Loucy (cell line): ENCODE results near the gene DDX4.
"Not testable (repeated sequence)": the region's sequence is repeated elsewhere in the genome, so short reads cannot be mapped to it uniquely, and the experiment has no call there.

ENCODE experiments used
- H2AFZ ChIP-seq: fragments of 200-600 bp; sonication (generic); 2 replicates; pipeline ENCODE4 v1.6.0; 2016; ENCODE audit warnings: antibody characterized with exemption, mild to moderate bottlenecking, low read length, moderate library complexity
- H3F3A ChIP-seq: fragments of 200-600 bp; 2 replicates; pipeline ENCODE4 v1.6.0; 2016; ENCODE audit warnings: antibody characterized with exemption, low read depth, mild to moderate bottlenecking
- H3K27me3 ChIP-seq: fragments of 200-600 bp; sonication (generic); 2 replicates; pipeline ENCODE4 v1.6.1; 2014; ENCODE audit warnings: low read length, mild to moderate bottlenecking; ENCODE audit not compliant: insufficient read depth, poor library complexity, severe bottlenecking
- H3K36me3 ChIP-seq: fragments of 200-600 bp; sonication (generic); 2 replicates; pipeline ENCODE4 v1.6.1; 2016; ENCODE audit warnings: low read length; ENCODE audit not compliant: insufficient read depth
- H3K4me1 ChIP-seq: fragments of 200-600 bp; sonication (generic); 2 replicates; pipeline ENCODE4 v1.5.1; 2014; ENCODE audit warnings: low read length, mild to moderate bottlenecking; ENCODE audit not compliant: insufficient read depth, poor library complexity, severe bottlenecking
- H3K4me2 ChIP-seq: fragments of 200-600 bp; sonication (generic); 2 replicates; pipeline ENCODE4 v1.6.0; 2014; ENCODE audit warnings: antibody characterized with exemption, low read length, low read depth, mild to moderate bottlenecking; ENCODE audit not compliant: poor library complexity, severe bottlenecking
- H3K4me3 ChIP-seq: fragments of 200-600 bp; sonication (generic); 2 replicates; pipeline ENCODE4 v1.5.1; 2014; ENCODE audit warnings: low read length, mild to moderate bottlenecking, mixed read lengths; ENCODE audit not compliant: poor library complexity, severe bottlenecking
- H3K79me2 ChIP-seq: fragments of 200-600 bp; sonication (generic); 2 replicates; pipeline ENCODE4 v1.6.1; 2014; ENCODE audit warnings: low read length; ENCODE audit not compliant: insufficient read depth
- H3K9ac ChIP-seq: fragments of 200-600 bp; sonication (generic); 2 replicates; pipeline ENCODE4 v1.6.0; 2014; ENCODE audit warnings: mild to moderate bottlenecking, low read depth, low read length, moderate library complexity; ENCODE audit not compliant: poor library complexity, severe bottlenecking
- H3K9me2 ChIP-seq: fragments of 200-600 bp; sonication (generic); replicated peaks from 2 replicates; pipeline ENCODE4 v1.6.1; 2016; ENCODE audit warnings: low read depth, low read length, mixed read lengths
- H3K9me3 ChIP-seq: fragments of 200-600 bp; sonication (generic); 2 replicates; pipeline ENCODE4 v1.6.1; 2014; ENCODE audit warnings: mild to moderate bottlenecking, antibody characterized with exemption, low read length, low read depth; ENCODE audit not compliant: insufficient read depth
- H4K20me1 ChIP-seq: fragments of 200-600 bp; sonication (generic); 2 replicates; pipeline ENCODE4 v1.6.0; 2014; ENCODE audit warnings: antibody characterized with exemption, low read length, mild to moderate bottlenecking; ENCODE audit not compliant: insufficient read depth, poor library complexity, severe bottlenecking
- CTCF ChIP-seq: fragments of 200-600 bp; sonication (generic); conservative IDR thresholded peaks from 2 replicates; pipeline ENCODE4 v1.5.1; 2014; ENCODE audit warnings: mild to moderate bottlenecking, antibody characterized with exemption, low read length
- EZH2phosphoT487 ChIP-seq: fragments of 200-600 bp; IDR thresholded peaks from 2 replicates; pipeline ENCODE4 v1.6.1; 2018; ENCODE audit warnings: antibody characterized with exemption, mild to moderate bottlenecking, moderate library complexity, borderline replicate concordance

DDX4 gene

GRCh38 chr5:55692509-55692908, 45.4 kb upstream of the DDX4 start:
- Histone ChIP-seq H3K9me3 (no peaks in the 10 kb centered on the region), H3K27me3 (no peaks in the 10 kb centered on the region), H2AFZ (no peak overlapping the region), H4K20me1 (no peaks in the 10 kb centered on the region), H3K36me3 (0 out of 2 replicates have a peak, but pooled peaks cover 3% of the 10 kb centered on the region), H3K4me3 (no peak overlapping the region), H3F3A (no peaks in the 10 kb centered on the region), H3K4me1 (no peaks in the 10 kb centered on the region), H3K9ac (no peak overlapping the region), H3K79me2 (no peaks in the 10 kb centered on the region), H3K9me2 (no peaks in the 10 kb centered on the region), H3K4me2 (no peak overlapping the region)
- TF ChIP-seq CTCF (no peak), EZH2phosphoT487 (no peak)

GRCh38 chr5:55694152-55694830, 43.6 kb upstream of the DDX4 start:
- Histone ChIP-seq H3K27me3 (no peaks in the 10 kb centered on the region), H2AFZ (no peak overlapping the region), H3K79me2 (no peaks in the 10 kb centered on the region), H3F3A (no peaks in the 10 kb centered on the region), H3K4me3 (no peak overlapping the region), H3K9me3 (no peaks in the 10 kb centered on the region), H3K9me2 (no peaks in the 10 kb centered on the region), H3K4me1 (no peaks in the 10 kb centered on the region), H3K36me3 (0 out of 2 replicates have a peak, but pooled peaks cover 3% of the 10 kb centered on the region), H3K9ac (no peak overlapping the region), H3K4me2 (no peak overlapping the region), H4K20me1 (no peaks in the 10 kb centered on the region)
- TF ChIP-seq CTCF, result peak; percentile 68
- no peak for TF ChIP-seq EZH2phosphoT487

- not testable (repeated sequence) for H3K4me2 ChIP-seq, H3K9me2 ChIP-seq, H3K9me3 ChIP-seq, H4K20me1 ChIP-seq, H2AFZ ChIP-seq, H3K27me3 ChIP-seq, H3K4me1 ChIP-seq, H3K79me2 ChIP-seq, H3K36me3 ChIP-seq, H3F3A ChIP-seq, H3K4me3 ChIP-seq, H3K9ac ChIP-seq
Observed at GRCh38 chr5:55696704-55697103, 41.2 kb upstream of the DDX4 start.
